ENCODE data around the gene GCK. TPM values are rescaled to one million over a fixed set of nuclear protein-coding genes. Genes with fewer than 3 reads are reported as not detected.

Gene GCK
- total RNA-seq = 0.72 and 2.5 TPM in 2 replicates
- 1.7 TPM in 2 replicates for polyA plus RNA-seq

GRCh38 chr7:44189286-44189992, at the start of gene GCK:
Gene GCK, minus strand, starts transcription at chr7:44189439. Its CDS starts 486 bp downstream, at chr7:44188953.
- DNase-seq (ENCODE audit: low spot score) = no peak
- TF ChIP-seq EZH2phosphoT487 (IDR thresholded peaks at IDR 0.05; ENCODE audit: low read depth, severe bottlenecking, unreplicated experiment) = no peak
- TF ChIP-seq CTCF (IDR thresholded peaks at IDR 0.05; ENCODE audit: poor library complexity) = no peak
- TF ChIP-seq EZH2 (IDR thresholded peaks at IDR 0.05; ENCODE audit: borderline replicate concordance) = no peak
- 82% methylated on average over 11 of the region's 11 CpGs for WGBS (ENCODE audit: low lambda C conversion rate, missing lambda C conversion rate)
- H3K9me2 ChIP-seq (replicated peaks; ENCODE audit: insufficient read depth) = no peaks in the 10 kb centered on the region
- H3K27ac ChIP-seq = no peak within 1 kb of the TSS
- H3K36me3 ChIP-seq (replicated peaks; ENCODE audit: insufficient read depth, low read depth) = no peaks in the 10 kb centered on the region
- H3K79me2 ChIP-seq = no peaks in the 10 kb centered on the region
- H2AFZ ChIP-seq = no peak within 1 kb of the TSS
- H3K4me3 ChIP-seq = no peak within 1 kb of the TSS
- H3K9me3 ChIP-seq (ENCODE audit: low read depth) = no peaks in the 10 kb centered on the region
- no peak within 1 kb of the TSS for H3K4me2 ChIP-seq
- no peaks in the 10 kb centered on the region for H3K27me3 ChIP-seq
- no peaks in the 10 kb centered on the region for H4K20me1 ChIP-seq (ENCODE audit: insufficient read depth, poor library complexity, severe bottlenecking)
- peaks cover 8% of the 10 kb centered on the region for H3K4me1 ChIP-seq (ENCODE audit: insufficient read depth)

GRCh38 chr7:44238116-44238695, 49.0 kb upstream of the GCK start:
- Histone ChIP-seq H3K4me1 (ENCODE audit: insufficient read depth) (no peaks in the 10 kb centered on the region), H3K4me3 (no peak overlapping the region), H4K20me1 (ENCODE audit: insufficient read depth, poor library complexity, severe bottlenecking) (no peaks in the 10 kb centered on the region), H3K4me2 (no peak overlapping the region), H3K27me3 (no peaks in the 10 kb centered on the region), H3K9me3 (ENCODE audit: low read depth) (no peaks in the 10 kb centered on the region), H3K27ac (no peak overlapping the region), H3K36me3 (replicated peaks; ENCODE audit: insufficient read depth, low read depth) (no peaks in the 10 kb centered on the region), H2AFZ (no peak overlapping the region), H3K79me2 (no peaks in the 10 kb centered on the region), H3K9me2 (replicated peaks; ENCODE audit: insufficient read depth) (no peaks in the 10 kb centered on the region)
- 90% methylated on average over 17 of the region's 17 CpGs for WGBS (ENCODE audit: low lambda C conversion rate, missing lambda C conversion rate)
- DNase-seq (ENCODE audit: low spot score) = no peak
- TF ChIP-seq EZH2phosphoT487 (IDR thresholded peaks at IDR 0.05; ENCODE audit: low read depth, severe bottlenecking, unreplicated experiment) (no peak), CTCF (IDR thresholded peaks at IDR 0.05; ENCODE audit: poor library complexity) (no peak), EZH2 (IDR thresholded peaks at IDR 0.05; ENCODE audit: borderline replicate concordance) (no peak)

GRCh38 chr7:44237696-44238095, 48.5 kb upstream of the GCK start:
- Histone ChIP-seq H2AFZ (no peak overlapping the region), H3K27me3 (no peaks in the 10 kb centered on the region), H3K36me3 (replicated peaks; ENCODE audit: insufficient read depth, low read depth) (no peaks in the 10 kb centered on the region), H3K27ac (no peak overlapping the region), H3K9me2 (replicated peaks; ENCODE audit: insufficient read depth) (no peaks in the 10 kb centered on the region), H3K9me3 (ENCODE audit: low read depth) (no peaks in the 10 kb centered on the region), H4K20me1 (ENCODE audit: insufficient read depth, poor library complexity, severe bottlenecking) (no peaks in the 10 kb centered on the region), H3K4me2 (no peak overlapping the region), H3K4me3 (no peak overlapping the region), H3K4me1 (ENCODE audit: insufficient read depth) (no peaks in the 10 kb centered on the region), H3K79me2 (no peaks in the 10 kb centered on the region)
- TF ChIP-seq EZH2phosphoT487 (IDR thresholded peaks at IDR 0.05; ENCODE audit: low read depth, severe bottlenecking, unreplicated experiment) (no peak), EZH2 (IDR thresholded peaks at IDR 0.05; ENCODE audit: borderline replicate concordance) (no peak), CTCF (IDR thresholded peaks at IDR 0.05; ENCODE audit: poor library complexity) (no peak)
- DNase-seq (ENCODE audit: low spot score) = no peak
- WGBS (ENCODE audit: low lambda C conversion rate, missing lambda C conversion rate) = 96% methylated on average over 10 of the region's 10 CpGs
